VCaP (cell line): ENCODE measurements around the gene PDE4A.
A peak's percentile ranks its signal among the peaks of the same experiment; 100 is the strongest.

Experiments
- H3K27ac ChIP-seq: fragments of 450-650 bp; 2 replicates; pipeline ENCODE4 v1.5.1; 2017
- CTCF ChIP-seq: fragments of 450-650 bp; conservative IDR thresholded peaks from 2 replicates; pipeline ENCODE4 v1.5.1; 2017; ENCODE audit warnings: mild to moderate bottlenecking, moderate library complexity

The PDE4A gene

GRCh38 chr19:10510301-10510802 is 90.0 kb downstream of the PDE4A start:
- H3K27ac ChIP-seq, result peak overlapping the region; percentile 32; the same call in 1 of the 2 replicates
- TF ChIP-seq CTCF, result no peak

GRCh38 chr19:10513223-10513622 is 92.9 kb downstream of the PDE4A start:
- H3K27ac ChIP-seq, result no peak overlapping the region
- TF ChIP-seq CTCF, result no peak

GRCh38 chr19:10514211-10515145 is 94.1 kb downstream of the PDE4A start:
- TF ChIP-seq CTCF, result no peak
- H3K27ac ChIP-seq, result no peak overlapping the region

GRCh38 chr19:10516064-10516385 is 95.7 kb downstream of the PDE4A start:
- H3K27ac ChIP-seq, result no peak overlapping the region
- no peak for TF ChIP-seq CTCF

- no peak for TF ChIP-seq CTCF
- peak overlapping the region; percentile 20; the same call in 1 of the 2 replicates for H3K27ac ChIP-seq
Observed at GRCh38 chr19:10516671-10517286, 96.4 kb downstream of the PDE4A start.

- peak within 1 kb of the TSS; percentile 20; the same call in 1 of the 2 replicates for H3K27ac ChIP-seq
- 0 out of 2 replicates have a peak, but pooled peaks have one; percentile 14 for TF ChIP-seq CTCF
Observed at GRCh38 chr19:10517361-10517759, 97.0 kb downstream of the PDE4A start, which contains the start of gene S1PR5. Gene S1PR5 (minus strand): TSS chr19:10517447. CDS start chr19:10515011, 2,436 bp downstream.

- no peak for TF ChIP-seq CTCF
- H3K27ac ChIP-seq, result peak overlapping the region; percentile 20; the same call in 1 of the 2 replicates
Observed at GRCh38 chr19:10517760-10518443, 97.6 kb downstream of the PDE4A start.
